GM19438 (cell line): ENCODE results near the gene ADPGK.
A peak's percentile ranks its signal among the peaks of the same experiment; 100 is the strongest.

Experiments used
- ATAC-seq: cut with Tn5 transposase; IDR thresholded peaks from one replicate; pipeline ENCODE4 v1.9.1; 2021; ENCODE audit warnings: low read depth; ENCODE audit not compliant: unreplicated experiment

ADPGK gene

DNA sequence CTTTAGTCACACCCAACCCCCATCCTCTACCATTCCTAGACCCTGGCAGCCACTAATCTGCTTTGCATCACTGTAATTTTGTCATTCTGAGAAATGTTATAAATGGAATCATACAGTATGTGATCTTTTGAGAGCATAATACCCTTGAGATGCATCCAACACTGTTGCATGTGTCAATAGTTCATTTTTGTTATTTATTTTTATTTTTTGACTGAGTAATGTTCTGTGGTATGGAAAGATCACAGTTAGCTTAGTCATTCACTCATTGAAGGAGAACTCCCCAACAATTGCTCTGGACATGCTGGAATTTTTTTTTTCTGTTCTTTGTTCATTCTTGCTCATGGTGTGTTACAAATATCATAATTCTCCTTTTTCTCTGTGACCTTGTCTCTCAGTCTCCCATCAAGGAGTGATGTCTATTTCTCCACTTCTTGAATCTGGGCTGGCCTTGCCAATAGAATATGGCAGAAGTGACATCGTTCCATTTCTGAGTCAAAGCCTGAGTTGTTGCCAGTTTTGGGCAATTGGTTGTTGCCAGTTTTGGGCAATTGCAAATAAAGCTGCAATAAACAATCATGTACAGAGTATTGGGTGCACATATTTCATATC is 6.8 kb upstream of the ADPGK start:
- ATAC-seq, result no peak

DNA sequence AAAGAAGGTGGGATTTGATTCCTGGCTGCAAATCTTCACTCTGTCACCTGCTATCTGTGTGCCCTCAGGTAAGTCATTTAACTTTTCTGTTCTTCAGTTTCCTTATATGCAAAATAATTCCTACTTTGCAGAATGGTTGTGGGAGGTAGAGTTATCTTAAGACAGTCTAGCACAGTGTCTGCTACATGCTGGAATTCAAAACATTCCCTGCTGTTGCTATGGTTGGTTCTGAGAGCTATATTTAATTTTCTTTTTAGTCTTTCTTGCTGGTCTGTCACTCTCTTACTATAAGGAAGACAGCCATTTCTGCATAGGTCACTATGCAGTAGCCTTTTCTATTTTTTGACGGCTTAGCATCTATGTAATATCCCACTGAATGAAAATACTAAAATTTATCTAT is 4.0 kb upstream of the ADPGK start:
- no peak for ATAC-seq

DNA sequence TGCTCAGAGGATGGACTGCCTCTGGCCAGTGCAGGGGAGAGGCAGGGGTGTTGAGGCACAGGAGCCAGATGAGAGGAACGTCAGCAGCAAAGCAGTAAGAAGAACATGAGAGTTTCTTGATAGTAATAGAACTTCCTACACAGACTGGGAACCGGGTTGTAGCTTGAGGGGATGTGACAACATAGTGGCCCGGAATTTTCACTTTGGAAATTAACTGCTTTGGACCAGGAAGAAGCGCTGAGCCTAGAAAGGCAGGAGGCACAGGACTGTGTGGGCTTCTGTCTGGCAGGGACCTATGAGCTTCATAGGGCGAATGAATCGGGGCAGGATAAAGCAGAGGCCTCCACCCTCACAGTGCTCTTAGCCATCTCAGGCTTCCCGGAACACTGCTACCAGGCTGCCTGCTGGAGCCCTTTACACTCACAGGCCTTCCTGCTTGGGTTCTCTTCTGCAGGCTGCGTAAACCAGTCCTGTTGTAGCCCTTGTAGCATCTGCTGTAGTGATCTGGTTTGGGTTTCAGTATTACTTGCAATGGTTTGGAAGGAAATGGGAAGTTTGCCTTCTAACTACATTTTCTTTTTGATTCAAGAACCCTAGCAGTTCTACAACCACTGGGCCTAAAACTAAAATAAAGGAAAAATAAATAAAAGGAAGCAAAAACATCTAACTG is 3.3 kb upstream of the ADPGK start:
- no peak for ATAC-seq

DNA sequence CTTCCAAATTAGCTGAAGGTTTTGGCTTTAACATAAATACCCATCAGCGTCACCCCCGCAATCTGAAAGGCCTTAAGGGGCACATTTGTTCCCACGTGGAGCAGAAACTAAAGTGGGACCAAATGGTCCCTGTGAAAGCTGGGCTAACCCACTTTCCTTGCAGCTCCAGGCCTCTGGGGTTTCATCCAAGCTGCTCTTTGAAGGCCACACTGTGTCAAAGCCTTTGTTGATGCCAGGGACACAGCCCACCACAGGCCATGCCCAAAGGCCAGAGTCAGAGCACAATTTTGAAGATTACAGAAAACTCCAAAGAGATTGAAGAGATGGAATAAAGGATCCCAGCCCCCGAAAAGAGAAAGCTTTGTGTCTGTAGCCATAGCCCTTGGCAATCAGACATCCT is 2.7 kb upstream of the ADPGK start:
- no peak for ATAC-seq

DNA sequence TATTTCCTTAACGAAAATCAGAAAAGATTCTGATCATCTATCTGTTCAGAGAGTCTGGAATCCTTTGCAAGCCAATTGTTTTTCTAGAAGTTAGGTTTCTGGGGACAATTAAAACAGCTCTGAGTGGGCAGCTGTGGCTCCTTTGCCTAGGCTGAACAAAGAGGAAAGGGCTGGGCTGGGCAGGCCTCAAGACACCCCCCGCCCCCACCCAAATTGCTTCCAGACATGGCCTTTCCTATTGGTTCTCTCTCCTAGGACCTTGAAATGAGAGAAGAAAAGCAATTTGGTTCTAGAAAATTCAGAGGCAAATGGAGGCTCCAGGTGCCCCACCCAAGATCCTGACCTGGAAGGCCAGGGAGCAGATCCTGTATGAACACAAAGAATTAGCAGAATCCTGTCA is 2.3 kb upstream of the ADPGK start:
- ATAC-seq, result no peak

DNA sequence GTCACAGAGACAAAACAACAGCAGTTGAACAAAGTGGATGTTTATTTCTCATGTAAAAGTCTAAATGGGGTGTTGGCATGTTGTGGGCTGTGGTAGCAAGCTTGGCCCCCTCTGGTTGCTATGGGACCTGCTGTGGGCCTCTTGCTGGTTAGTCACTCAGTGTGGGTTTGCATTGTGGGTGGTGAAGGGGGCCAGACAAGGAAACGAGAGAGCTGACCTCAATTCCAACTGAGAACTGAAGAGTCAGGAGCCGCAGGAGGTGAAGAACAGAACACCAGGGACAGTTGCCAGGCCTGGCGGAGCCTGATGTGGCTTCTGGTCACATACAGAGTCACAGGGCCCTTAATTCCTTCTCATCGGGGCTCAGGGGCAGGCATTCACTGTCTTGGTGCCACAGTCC is 1.9 kb upstream of the ADPGK start:
- no peak for ATAC-seq

DNA sequence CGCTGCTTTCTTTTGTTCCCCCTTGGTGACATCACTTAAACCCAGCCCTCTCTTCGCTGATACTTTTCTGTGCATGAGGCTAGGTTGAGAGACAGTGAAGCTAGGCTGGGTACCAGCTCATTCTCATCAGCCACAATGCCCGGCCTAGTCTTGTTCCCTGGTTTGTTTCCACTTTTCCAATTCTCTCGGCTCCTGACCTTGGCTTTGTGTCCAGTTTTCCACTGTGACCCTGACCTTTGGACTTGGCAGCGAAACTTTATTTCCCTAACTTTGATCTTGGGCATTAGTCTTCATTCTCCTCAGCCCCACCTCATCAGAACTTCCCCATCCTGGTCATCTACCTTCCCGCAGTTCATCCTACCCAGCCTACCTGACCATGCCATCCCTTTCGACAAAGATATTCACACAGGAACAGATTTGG is 908 bp upstream of the ADPGK start:
- no peak for ATAC-seq

DNA sequence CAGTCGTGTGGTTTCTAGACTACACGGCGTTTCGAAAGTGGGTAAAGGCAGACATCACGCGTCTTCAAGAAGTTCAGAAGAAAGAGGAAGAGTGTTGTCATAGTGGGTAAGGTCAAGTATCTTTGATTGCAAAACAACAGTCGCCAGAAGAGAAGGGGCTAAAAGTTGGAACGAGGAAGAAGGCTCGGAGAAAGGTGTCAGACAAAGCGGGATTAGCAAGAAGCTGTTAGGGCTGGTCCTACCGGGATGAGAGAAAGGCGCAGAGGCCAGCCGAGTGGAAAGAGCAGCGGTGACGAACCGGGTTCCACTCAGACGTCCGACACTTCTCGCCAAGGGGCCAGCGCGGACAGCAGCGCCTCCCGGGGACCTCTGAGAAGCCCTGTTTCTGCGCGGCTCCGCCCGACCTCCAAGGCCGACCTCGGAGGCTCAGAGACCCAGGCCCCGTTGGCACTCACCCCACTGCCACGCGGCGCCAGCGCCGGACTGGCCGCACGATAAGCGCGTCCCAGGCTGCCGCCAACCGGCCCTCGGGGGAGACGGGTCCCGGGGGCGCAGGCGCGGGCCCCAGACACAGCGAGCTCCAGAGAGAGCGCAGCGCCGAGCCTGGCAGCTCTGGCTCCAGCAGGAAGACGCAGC is 436 bp downstream of the ADPGK start:
- ATAC-seq, result peak; percentile 28

DNA sequence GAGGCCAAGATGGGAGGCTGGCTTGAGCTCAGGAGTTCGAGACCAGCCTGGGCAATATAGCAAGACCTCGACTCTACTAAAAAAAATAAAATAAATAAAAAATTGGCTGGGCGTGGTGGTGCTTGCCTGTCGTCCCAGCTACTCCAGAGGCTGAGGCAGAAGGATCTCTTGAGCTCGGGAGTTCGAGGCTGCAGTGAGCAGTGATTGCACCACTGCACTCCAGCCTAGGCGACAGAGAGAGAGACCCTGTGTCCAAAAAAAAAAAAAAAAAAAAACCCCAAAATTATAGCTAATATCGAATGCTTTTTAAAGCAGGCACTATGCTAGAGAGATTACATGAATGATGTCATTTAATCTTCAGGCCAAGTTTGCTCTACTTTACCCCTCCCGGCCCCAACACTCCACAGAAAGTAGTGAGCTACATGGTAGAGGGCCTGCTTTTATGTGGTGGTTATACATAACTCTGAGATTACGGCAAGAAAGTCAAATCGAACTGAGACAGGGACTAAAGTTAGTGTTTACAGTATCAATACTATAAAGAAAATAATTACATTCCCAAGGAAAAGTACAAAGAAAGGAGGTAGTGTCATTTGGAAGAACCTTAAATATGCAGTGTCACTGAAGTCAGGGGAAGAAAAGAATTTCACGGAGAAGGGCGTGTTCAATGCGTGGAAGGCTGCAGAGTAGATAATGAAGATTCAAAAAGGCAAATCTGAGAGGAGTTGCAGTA is 1.1 kb downstream of the ADPGK start:
- ATAC-seq, result no peak

DNA sequence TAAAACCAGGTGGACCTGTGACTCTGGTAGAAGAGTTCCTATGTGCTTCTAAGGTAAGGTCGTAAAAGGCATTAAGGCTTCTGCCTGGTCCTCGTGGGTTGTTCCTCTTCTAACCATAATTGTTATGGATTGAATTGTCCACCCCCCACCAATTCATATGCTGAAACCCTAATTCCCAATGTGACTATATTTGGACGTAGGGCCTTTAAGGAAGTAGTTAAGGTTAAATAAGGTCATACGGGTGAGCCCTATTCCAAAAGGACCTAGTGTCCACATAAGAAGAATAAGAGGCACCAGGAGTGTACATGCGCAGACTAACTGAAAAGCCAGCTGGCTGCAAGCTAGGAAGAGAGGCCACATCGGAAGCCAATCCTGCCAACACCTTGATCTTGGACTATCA is 1.9 kb downstream of the ADPGK start:
- ATAC-seq, result no peak

DNA sequence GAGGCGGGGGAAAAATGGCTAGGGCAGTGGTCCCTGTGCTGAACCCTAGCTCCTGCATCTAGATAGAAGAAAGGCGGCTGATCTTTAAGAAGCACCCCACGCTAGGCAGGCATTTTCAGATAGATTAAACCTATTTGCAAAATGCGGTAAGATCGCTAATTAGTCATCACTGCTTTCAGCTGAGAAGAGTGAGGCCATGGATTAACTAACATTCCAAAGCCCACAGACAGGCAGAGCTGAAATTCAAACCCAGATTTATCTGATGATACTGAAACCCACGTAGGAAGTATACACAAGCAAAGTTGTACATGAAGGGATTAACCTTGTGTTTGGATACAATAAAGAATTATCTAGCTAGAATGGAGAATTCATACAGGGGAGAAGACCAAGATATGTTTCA is 4.8 kb downstream of the ADPGK start:
- ATAC-seq, result no peak

DNA sequence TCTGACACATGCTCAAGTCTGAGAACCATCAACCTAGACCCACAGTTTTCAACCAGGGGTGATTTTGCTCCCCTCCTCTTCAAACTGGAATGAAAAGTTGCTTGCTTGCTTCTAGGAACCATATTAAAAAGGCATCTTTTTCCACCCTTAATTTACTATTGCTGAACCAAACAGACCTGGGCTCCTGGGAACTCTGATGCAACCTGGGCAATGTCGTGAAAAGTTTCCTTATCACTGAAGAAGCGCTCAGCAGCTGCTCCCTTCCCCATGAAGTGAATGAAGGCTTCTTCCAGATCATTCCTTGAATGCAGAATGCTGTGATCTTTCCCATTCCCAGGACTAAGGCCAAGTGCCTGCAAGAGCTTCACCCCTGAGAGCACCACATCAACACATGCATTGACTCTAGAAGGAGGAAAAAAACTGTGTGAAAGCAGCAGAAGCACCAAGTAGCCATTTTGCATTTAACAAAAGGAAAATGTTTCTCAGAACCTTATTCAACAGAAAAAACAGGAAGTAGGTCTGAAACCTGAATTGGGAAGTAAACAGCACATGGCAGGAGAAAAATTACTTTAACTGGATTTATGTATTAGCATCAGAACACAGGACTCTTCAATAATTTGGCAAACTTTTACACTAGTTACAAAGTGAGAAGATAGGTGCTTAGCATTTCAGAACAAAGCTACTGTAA is 8.7 kb downstream of the ADPGK start:
- no peak for ATAC-seq

DNA sequence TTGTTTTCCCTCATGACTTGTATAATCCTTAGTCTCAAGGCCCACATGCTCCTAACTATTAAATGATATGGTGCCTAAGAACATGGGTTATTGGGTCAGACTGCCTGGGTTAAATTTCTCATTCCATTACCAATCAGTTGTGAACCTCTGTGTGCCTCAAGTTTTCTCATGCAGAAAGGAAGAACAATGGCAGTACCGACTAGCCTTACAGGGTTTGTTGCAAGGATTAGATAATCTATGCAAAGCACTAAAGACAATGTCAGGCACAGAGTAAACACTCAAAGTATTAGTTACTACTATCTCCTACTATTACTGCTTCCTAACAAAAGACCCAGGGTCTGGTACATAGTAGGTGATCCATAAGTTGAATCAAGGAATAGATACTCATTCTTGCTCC is 12.2 kb downstream of the ADPGK start:
- ATAC-seq, result no peak

DNA sequence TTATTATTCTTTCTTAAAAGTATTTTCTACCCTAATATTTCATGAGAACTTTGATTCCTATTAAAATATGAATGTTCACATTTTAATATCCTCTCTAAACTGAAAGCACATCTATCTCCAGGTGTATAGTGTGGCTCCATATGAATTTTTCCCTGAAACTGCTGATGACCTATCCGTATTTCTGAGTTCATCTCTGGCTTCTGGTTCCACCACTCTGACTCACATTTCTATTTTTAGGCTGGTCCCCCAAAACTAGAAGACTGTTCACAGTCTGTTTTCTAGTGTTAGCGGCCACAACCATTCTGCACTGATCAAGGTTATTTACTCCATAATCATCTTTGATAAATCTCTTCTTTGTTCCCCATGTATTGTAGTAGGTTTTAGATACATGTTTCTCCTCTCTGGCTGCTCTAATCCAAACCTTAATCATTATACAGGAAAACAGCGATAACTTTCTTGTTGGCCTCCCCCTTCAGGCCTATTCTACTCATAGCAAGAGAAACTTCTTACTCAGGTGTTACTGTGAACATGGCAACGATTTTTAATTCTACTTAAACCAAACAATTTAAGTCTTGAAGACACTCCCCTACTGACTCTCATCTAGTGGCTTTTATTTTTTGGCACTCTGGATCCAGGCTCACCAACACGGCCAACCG is 12.8 kb downstream of the ADPGK start:
- ATAC-seq, result no peak

DNA sequence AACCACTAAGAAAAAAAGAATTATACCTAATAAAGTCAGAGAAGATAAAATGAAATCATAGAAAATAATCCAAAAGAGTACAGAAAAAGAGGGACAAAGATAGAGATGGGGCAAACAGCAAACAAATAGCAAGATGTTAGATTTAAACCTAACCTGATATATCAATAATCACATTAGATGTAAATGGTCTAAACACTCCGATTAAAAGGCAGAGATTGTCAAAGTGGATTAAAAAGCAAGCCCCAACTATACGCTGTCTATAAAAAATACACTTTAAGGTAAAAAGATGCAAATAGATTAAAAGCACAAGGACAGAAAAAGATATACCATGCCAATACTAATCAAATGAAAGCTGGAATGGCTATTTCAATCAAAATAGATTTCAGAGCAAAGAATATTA is 16.8 kb downstream of the ADPGK start:
- no peak for ATAC-seq

DNA sequence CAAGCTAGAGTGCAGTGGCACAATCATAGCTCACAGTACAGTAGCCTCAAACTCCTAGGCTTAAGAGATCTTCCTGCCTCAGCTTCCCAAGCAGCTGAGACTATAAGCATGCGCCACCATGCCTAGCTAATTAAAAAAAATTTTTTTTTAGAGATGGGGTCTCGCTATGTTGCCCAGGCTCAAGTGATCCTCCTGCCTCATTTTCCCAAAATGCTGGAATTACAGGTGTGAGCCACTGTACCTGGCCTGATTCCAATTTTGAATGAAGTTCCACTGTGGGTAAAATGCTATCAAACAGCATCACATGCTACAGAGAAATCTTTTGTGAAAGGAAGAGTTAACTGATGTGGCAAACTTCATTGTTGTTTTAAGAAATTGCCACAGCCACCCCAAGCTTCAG is 17.5 kb downstream of the ADPGK start:
- ATAC-seq, result no peak

DNA sequence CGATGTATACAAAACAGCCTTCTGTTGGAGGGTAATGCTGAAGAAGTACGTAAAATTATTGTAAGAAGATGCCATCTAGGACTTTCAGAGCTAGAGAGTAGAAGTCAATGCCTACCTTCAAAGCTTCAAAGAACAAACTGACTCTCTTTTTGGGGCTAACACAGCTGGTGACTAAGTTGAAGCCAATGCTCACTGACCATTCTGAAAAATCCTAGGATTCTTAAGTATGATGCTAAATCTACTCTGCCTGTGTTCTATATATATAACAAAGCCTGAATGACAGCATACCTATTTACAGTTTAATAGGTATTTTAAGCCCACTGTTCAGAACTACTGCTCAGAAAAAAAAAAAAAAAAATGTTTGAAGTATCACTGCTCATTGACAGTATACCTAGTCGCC is 18.9 kb downstream of the ADPGK start:
- no peak for ATAC-seq

DNA sequence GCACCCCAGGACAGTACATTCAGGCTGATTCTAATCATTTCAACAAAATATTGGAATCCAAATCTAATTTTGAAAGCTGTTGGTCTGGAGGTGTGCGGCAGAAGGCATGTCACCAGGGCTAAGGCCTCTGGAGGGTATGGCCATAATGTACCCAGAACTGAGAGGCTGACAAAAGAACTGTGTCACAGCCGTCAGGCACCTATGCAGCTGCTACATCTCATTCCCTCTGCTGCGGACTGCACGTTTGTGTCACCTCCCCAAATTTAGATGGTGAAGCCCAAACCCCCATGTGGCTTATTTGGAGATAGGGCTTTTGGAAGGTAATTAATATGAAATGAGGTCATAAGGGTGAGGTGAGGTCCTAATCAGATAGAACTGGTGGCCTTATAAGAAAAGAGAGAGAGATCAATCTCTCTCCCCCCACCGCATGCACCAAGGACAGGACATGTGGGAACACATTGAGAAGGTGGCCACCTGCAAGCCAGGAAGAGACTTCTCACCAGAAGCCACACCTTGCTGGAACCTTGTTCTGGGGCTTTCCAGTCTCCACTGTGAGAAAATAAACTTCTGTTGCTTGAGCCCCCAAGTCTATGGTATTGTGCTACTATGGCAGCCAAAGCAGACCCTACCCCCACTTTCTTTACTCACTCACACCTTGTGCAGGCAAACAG is 22.8 kb downstream of the ADPGK start:
- ATAC-seq, result no peak

DNA sequence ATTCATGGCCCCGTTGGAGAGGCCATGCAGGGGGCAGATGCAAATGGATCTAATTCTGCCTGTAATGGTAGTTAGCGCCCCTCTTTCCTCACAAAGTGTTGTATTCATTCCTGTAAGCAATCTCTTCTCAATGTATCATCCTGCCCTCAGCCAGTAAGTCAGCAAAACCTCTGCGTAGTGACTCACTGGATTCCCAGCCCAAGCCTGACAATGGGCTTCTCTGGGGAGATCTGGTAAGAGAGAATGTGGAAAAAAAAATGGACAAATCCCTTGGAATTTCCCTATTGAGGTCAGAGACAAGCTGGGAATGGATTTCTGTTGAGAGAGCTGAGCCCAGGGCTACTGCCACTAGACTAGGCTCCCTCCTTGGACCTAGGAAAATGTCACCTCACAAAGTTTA is 25.4 kb downstream of the ADPGK start:
- no peak for ATAC-seq

DNA sequence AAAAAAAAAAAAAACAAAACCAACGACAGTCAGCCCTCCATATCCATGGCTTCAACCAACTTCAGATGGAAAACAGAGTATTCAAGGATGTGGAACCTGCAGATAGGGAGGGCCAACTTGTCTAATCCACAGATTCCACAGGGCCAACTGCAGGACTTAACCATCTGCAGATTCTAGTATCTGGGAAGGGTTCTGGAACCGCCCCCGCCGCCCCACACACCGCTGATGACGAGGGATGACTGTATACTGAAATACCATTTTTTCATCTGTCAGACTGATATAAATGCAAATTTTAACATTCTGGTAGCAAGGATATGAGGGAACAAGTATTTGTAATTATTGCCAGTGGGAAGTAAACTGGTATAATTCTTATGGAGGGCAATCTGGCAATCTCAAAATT is 29.5 kb downstream of the ADPGK start:
- no peak for ATAC-seq
